ENCODE data around the gene GP1BB. TPM values are rescaled to one million over a fixed set of nuclear protein-coding genes. Genes with fewer than 3 reads are reported as not detected.

GP1BB gene
- total RNA-seq, 1 experiment from 2014 or later, result not detected

GRCh38 chr22:19772673-19773469, 49.5 kb downstream of the GP1BB start:
- Mint-ChIP-seq H3K4me3 (ENCODE audit: low read depth, unreplicated experiment) (no peak overlapping the region), H3K36me3 (ENCODE audit: insufficient read depth, unreplicated experiment) (no peaks in the 10 kb centered on the region), H3K27me3 (ENCODE audit: unreplicated experiment) (peaks cover 67% of the 10 kb centered on the region), H3K4me1 (ENCODE audit: low read depth, unreplicated experiment) (no peaks in the 10 kb centered on the region), H3K9me3 (ENCODE audit: low read depth, unreplicated experiment) (no peaks in the 10 kb centered on the region), H3K27ac (ENCODE audit: unreplicated experiment) (no peak overlapping the region)
- intact Hi-C loops (cut with micrococcal nuclease; ENCODE audit: unreplicated experiment), result no loop called here
- CTCF ChIA-PET, result interaction anchor here (1.2 to 1.5 kb wide), 2 partner anchors 8 to 16 kb away, joined by 3 read pairs; no protein-coding TSS in a partner anchor
- no TSS peak for BruUV-seq (replicated peaks)
- no peak for TF ChIP-seq CTCF (IDR thresholded peaks at IDR 0.05; ENCODE audit: unreplicated experiment)
- DNase-seq, result no peak

GRCh38 chr22:19773470-19774040, 50.2 kb downstream of the GP1BB start:
- Mint-ChIP-seq H3K36me3 (ENCODE audit: insufficient read depth, unreplicated experiment) (no peaks in the 10 kb centered on the region), H3K4me3 (ENCODE audit: low read depth, unreplicated experiment) (no peak overlapping the region), H3K4me1 (ENCODE audit: low read depth, unreplicated experiment) (no peaks in the 10 kb centered on the region), H3K9me3 (ENCODE audit: low read depth, unreplicated experiment) (no peaks in the 10 kb centered on the region), H3K27me3 (ENCODE audit: unreplicated experiment) (peaks cover 64% of the 10 kb centered on the region), H3K27ac (ENCODE audit: unreplicated experiment) (no peak overlapping the region)
- no TSS peak for BruUV-seq (replicated peaks)
- no peak for DNase-seq
- CTCF ChIA-PET, result interaction anchor here (1.2 to 1.5 kb wide), 2 partner anchors 9 to 17 kb away, joined by 3 read pairs; no protein-coding TSS in a partner anchor
- no peak for TF ChIP-seq CTCF (IDR thresholded peaks at IDR 0.05; ENCODE audit: unreplicated experiment)
- intact Hi-C loops (cut with micrococcal nuclease; ENCODE audit: unreplicated experiment), result no loop called here

Other genes starting within 250 kb of the GP1BB start
- 87.8 and 95.7 TPM in 2 replicates for gene UFD1, start 244.3 kb upstream of the GP1BB start, total RNA-seq (2022)
- gene CDC45, start 243.6 kb upstream of the GP1BB start, total RNA-seq (2022), result 45.0 and 52.8 TPM in 2 replicates
- gene CLDN5, start 199.1 kb upstream of the GP1BB start, total RNA-seq (2022), result not detected in 2 replicates
- 2.3 and 3.3 TPM in 2 replicates for gene SEPTIN5, start 9.0 kb upstream of the GP1BB start, total RNA-seq (2022)
- gene TBX1, start 37.2 kb downstream of the GP1BB start, total RNA-seq (2022), result not detected in 2 replicates
- gene GNB1L, start 131.3 kb downstream of the GP1BB start, total RNA-seq (2022), result 9.1 and 13.0 TPM in 2 replicates
- gene RTL10, start 131.3 kb downstream of the GP1BB start, total RNA-seq (2022), result 26.2 and 28.7 TPM in 2 replicates
- 165 and 170 TPM in 2 replicates for gene COMT, start 218.2 kb downstream of the GP1BB start, total RNA-seq (2022)
- gene TXNRD2, start 218.3 kb downstream of the GP1BB start, total RNA-seq (2022), result 33.7 and 36.3 TPM in 2 replicates